HG03280 (cell line): ENCODE results near the gene SCARF2.

Source experiments
- ATAC-seq: cut with Tn5 transposase; IDR thresholded peaks from one replicate; pipeline ENCODE4 v1.9.1; 2021; ENCODE audit warnings: mild to moderate bottlenecking, moderate library complexity; ENCODE audit not compliant: unreplicated experiment

Gene SCARF2

GRCh38 chr22:20440637-20441591 lies 3.3 kb upstream of the SCARF2 start:
- no peak for ATAC-seq

- no peak for ATAC-seq
These were observed 2.4 kb upstream of the SCARF2 start for GRCh38 chr22:20439928-20440575.

GRCh38 chr22:20439556-20439927 lies 1.9 kb upstream of the SCARF2 start:
- ATAC-seq = no peak

- no peak for ATAC-seq
These were observed 1.3 kb upstream of the SCARF2 start for GRCh38 chr22:20438678-20439492.

- no peak for ATAC-seq
These were observed 727 bp upstream of the SCARF2 start for GRCh38 chr22:20438427-20438677.

GRCh38 chr22:20436768-20437612 lies 635 bp downstream of the SCARF2 start:
- no peak for ATAC-seq

GRCh38 chr22:20436307-20436767 lies 1.3 kb downstream of the SCARF2 start:
- no peak for ATAC-seq

- ATAC-seq = no peak
These were observed 2.0 kb downstream of the SCARF2 start for GRCh38 chr22:20435436-20436306.

- no peak for ATAC-seq
These were observed 2.9 kb downstream of the SCARF2 start for GRCh38 chr22:20434773-20435172.

GRCh38 chr22:20434264-20434751 lies 3.3 kb downstream of the SCARF2 start:
- ATAC-seq = no peak

- ATAC-seq = no peak
These were observed 3.9 kb downstream of the SCARF2 start for GRCh38 chr22:20433686-20434241.

- ATAC-seq = no peak
These were observed 4.4 kb downstream of the SCARF2 start for GRCh38 chr22:20433191-20433590.

- ATAC-seq = no peak
These were observed 5.4 kb downstream of the SCARF2 start for GRCh38 chr22:20432244-20432686.

- ATAC-seq = no peak
These were observed 6.0 kb downstream of the SCARF2 start for GRCh38 chr22:20431511-20432192.

GRCh38 chr22:20430720-20431510 lies 6.7 kb downstream of the SCARF2 start:
- no peak for ATAC-seq

- ATAC-seq = no peak
These were observed 7.4 kb downstream of the SCARF2 start for GRCh38 chr22:20430101-20430719.
